ENCODE measurements around the gene KLHDC7B. TPM values are rescaled to one million over a fixed set of nuclear protein-coding genes. Genes with fewer than 3 reads are reported as not detected.

Gene KLHDC7B
- total and polyA plus RNA-seq, 2 of the 13 experiments (the other 11 are each of a cell fraction or from before 2014, with no cell fraction given): 0.11 TPM; not detected in 1

DNA sequence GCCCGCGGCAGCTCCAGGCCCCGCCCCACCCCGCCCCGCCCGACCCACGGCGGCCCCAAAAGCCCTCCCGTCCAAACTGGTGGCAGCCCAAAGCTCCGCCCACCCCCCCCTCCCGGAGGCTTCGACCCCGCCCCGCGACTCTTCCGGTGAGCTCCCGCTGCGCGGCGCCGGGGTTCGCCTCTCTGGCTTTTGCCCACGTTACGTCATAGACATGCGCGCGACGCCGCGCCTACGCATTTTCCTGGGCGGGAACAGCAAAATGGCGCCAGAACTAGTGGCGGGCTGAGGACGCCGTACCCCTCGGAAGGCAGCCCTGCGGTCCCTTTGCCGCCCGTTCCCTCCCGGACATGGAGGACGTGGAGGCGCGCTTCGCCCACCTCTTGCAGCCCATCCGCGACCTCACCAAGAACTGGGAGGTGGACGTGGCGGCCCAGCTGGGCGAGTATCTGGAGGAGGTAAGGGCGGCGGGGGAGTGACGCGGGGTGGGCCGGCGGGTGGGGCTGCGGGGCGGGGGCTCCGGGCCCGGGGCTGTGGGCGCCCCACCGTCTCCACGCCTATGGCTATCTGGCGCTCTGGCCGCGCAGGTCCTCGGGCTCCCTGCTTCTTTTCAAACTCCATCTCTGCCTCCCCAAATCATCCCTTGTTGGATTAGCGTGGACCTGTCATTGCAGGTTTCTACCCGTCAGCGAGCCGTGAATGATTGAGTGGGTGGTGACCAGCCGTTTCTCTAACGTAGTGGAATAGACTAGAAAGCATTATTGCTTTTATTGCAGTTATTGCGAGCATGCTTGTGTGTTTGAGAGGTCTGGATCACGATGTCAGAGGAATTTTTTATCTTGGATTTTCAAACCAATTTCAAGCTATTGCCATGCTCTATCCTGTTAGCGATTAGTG, 37.5 kb upstream of the KLHDC7B start, which contains the start of gene NCAPH2 (continued):
- TF ChIP-seq ZNF275 (CRISPR knock-in tag; IDR thresholded peaks at IDR 0.05; ENCODE audit: borderline replicate concordance) (no peak), MAZ (IDR thresholded peaks at IDR 0.05; ENCODE audit: borderline replicate concordance, low read depth, low read length) (peak; percentile 77; the same call in 1 of the 2 replicates), MAZ (CRISPR knock-in tag; IDR thresholded peaks at IDR 0.05; ENCODE audit: low read depth) (peak; percentile 51), HOXA7 (CRISPR knock-in tag; IDR thresholded peaks at IDR 0.05) (no peak), KLF15 (CRISPR knock-in tag; IDR thresholded peaks at IDR 0.05; ENCODE audit: borderline replicate concordance) (0 out of 2 replicates have a peak, but pooled peaks have one; percentile 39), STAG1 (CRISPR knock-in tag; IDR thresholded peaks at IDR 0.05) (peak; percentile 20; the same call in 1 of the 2 replicates), BHLHE40 (IDR thresholded peaks at IDR 0.05; ENCODE audit: low read length) (no peak), GPN1 (CRISPR knock-in tag; IDR thresholded peaks at IDR 0.05; ENCODE audit: borderline replicate concordance) (no peak), SOX6 (IDR thresholded peaks at IDR 0.05) (no peak), SOX6 (CRISPR knock-in tag; IDR thresholded peaks at IDR 0.05) (peak; percentile 45; the same call in 1 of the 2 replicates), ZNF589 (CRISPR knock-in tag; conservative IDR thresholded peaks at IDR 0.05) (peak; percentile 81; the same call in 1 of the 2 replicates), RARA (CRISPR knock-in tag; IDR thresholded peaks at IDR 0.05) (0 out of 2 replicates have a peak, but pooled peaks have one; percentile 13), ZBTB8A (CRISPR knock-in tag; IDR thresholded peaks at IDR 0.05; ENCODE audit: borderline replicate concordance, low read depth) (no peak), ZNF44 (CRISPR knock-in tag; IDR thresholded peaks at IDR 0.05) (no peak), NR2C2 (CRISPR knock-in tag; IDR thresholded peaks at IDR 0.05; ENCODE audit: borderline replicate concordance) (peak; percentile 40; the same call in 1 of the 2 replicates), ZNF256 (CRISPR knock-in tag; conservative IDR thresholded peaks at IDR 0.05) (no peak), MXD4 (CRISPR knock-in tag; IDR thresholded peaks at IDR 0.05) (peak; percentile 70; the same call in 1 of the 2 replicates), KMT2A (CRISPR knock-in tag; IDR thresholded peaks at IDR 0.05) (peak; percentile 82), ATF7 (IDR thresholded peaks at IDR 0.05) (peak; percentile 83), ATF7 (CRISPR knock-in tag; IDR thresholded peaks at IDR 0.05) (no peak; the same call in 1 of the 2 replicates), HNRNPL (IDR thresholded peaks at IDR 0.05; ENCODE audit: low read depth, low read length) (0 out of 2 replicates have a peak, but pooled peaks have one; percentile 28), TSC22D2 (CRISPR knock-in tag; IDR thresholded peaks at IDR 0.05; ENCODE audit: borderline replicate concordance) (peak; percentile 43; the same call in 1 of the 2 replicates), ZNF180 (CRISPR knock-in tag; IDR thresholded peaks at IDR 0.05; ENCODE audit: borderline replicate concordance, low read depth) (no peak), SKI (IDR thresholded peaks at IDR 0.05; ENCODE audit: partially characterized antibody) (peak; percentile 53)
- TF ChIP-seq, protein P1, sequence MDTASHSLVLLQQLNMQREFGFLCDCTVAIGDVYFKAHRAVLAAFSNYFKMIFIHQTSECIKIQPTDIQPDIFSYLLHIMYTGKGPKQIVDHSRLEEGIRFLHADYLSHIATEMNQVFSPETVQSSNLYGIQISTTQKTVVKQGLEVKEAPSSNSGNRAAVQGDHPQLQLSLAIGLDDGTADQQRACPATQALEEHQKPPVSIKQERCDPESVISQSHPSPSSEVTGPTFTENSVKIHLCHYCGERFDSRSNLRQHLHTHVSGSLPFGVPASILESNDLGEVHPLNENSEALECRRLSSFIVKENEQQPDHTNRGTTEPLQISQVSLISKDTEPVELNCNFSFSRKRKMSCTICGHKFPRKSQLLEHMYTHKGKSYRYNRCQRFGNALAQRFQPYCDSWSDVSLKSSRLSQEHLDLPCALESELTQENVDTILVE (CRISPR knock-in tag; IDR thresholded peaks at IDR 0.05): peak; percentile 92
- TF ChIP-seq, protein P2, sequence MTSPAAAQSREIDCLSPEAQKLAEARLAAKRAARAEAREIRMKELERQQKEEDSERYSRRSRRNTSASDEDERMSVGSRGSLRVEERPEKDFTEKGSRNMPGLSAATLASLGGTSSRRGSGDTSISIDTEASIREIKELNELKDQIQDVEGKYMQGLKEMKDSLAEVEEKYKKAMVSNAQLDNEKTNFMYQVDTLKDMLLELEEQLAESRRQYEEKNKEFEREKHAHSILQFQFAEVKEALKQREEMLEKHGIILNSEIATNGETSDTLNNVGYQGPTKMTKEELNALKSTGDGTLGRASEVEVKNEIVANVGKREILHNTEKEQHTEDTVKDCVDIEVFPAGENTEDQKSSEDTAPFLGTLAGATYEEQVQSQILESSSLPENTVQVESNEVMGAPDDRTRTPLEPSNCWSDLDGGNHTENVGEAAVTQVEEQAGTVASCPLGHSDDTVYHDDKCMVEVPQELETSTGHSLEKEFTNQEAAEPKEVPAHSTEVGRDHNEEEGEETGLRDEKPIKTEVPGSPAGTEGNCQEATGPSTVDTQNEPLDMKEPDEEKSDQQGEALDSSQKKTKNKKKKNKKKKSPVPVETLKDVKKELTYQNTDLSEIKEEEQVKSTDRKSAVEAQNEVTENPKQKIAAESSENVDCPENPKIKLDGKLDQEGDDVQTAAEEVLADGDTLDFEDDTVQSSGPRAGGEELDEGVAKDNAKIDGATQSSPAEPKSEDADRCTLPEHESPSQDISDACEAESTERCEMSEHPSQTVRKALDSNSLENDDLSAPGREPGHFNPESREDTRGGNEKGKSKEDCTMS (CRISPR knock-in tag; conservative IDR thresholded peaks at IDR 0.05): no peak
